IMR-90 (cell line): ENCODE results near the gene SMCO4. TPM values are rescaled to one million over a fixed set of nuclear protein-coding genes. Genes with fewer than 3 reads are reported as not detected.

ENCODE experiments used
- ATAC-seq: fragments of 200-7000 bp; cut with Tn5 transposase; 2 replicates; pipeline ENCODE4 v1.9.1; 2020; ENCODE audit warnings: low read depth, mild to moderate bottlenecking, moderate library complexity
- BruUV-seq: library from RNA; stranded (reverse); fragments of 400-500 nt; replicated peaks from 2 replicates; lab custom pipeline; 2021; lab: Mats Ljungman, UMichigan
- CTCF ChIA-PET: fragments of 300-600 bp; formaldehyde crosslinking; extraction: SDS; loops from one replicate; lab custom pipeline; 2021; ENCODE audit warnings: antibody characterized with exemption; lab: Yijun Ruan, JAX
- POLR2A ChIA-PET: fragments of 300-600 bp; sonication (Branson Sonifier 250); formaldehyde crosslinking; loops from one replicate; lab custom pipeline; 2022; ENCODE audit warnings: antibody characterized with exemption; ENCODE audit not compliant: unreplicated experiment; lab: Charles Lee
- DNase-seq: peaks from one replicate; pipeline ENCODE4 v3.0.0; 2013
- H2AFZ ChIP-seq: replicated peaks from 2 replicates; pipeline ENCODE3; 2013; ENCODE audit warnings: low read length, mild to moderate bottlenecking; ENCODE audit not compliant: poor library complexity
- H2AK5ac ChIP-seq: 2 replicates; pipeline ENCODE4 v1.6.1; 2013; ENCODE audit warnings: low read depth, low read length, inconsistent platforms
- H2AK9ac ChIP-seq: replicated peaks from 2 replicates; pipeline ENCODE3; 2013; ENCODE audit warnings: mild to moderate bottlenecking, low read depth, low read length, moderate library complexity; ENCODE audit not compliant: poor library complexity
- H2BK120ac ChIP-seq: 2 replicates; pipeline ENCODE4 v1.6.1; 2013; ENCODE audit warnings: low read depth, low read length, inconsistent platforms
- H2BK15ac ChIP-seq: 3 replicates; pipeline ENCODE4 v1.6.1; 2013; ENCODE audit warnings: low read depth, low read length, inconsistent platforms
- H2BK20ac ChIP-seq: 2 replicates; pipeline ENCODE4 v1.6.1; 2013; ENCODE audit warnings: low read depth, mild to moderate bottlenecking, inconsistent platforms, low read length, moderate library complexity
- H2BK5ac ChIP-seq: 2 replicates; pipeline ENCODE4 v1.6.1; 2013; ENCODE audit warnings: mild to moderate bottlenecking, low read depth, low read length, inconsistent platforms; ENCODE audit not compliant: poor library complexity, severe bottlenecking
- H3K14ac ChIP-seq: replicated peaks from 2 replicates; pipeline ENCODE4 v1.6.1; 2013; ENCODE audit warnings: low read depth, low read length, inconsistent platforms
- H3K18ac ChIP-seq: 2 replicates; pipeline ENCODE4 v1.6.1; 2013; ENCODE audit warnings: low read depth, low read length, control low read depth
- H3K23ac ChIP-seq: 2 replicates; pipeline ENCODE4 v1.6.1; 2013; ENCODE audit warnings: low read depth, low read length, inconsistent platforms
- H3K27ac ChIP-seq: 2 replicates; pipeline ENCODE4 v1.5.1; 2013; ENCODE audit warnings: mild to moderate bottlenecking, control low read depth, low read length; ENCODE audit not compliant: insufficient read depth
- H3K27me3 ChIP-seq: 2 replicates; pipeline ENCODE4 v1.6.1; 2013; ENCODE audit warnings: low read length; ENCODE audit not compliant: control insufficient read depth, insufficient read depth
- H3K36me3 ChIP-seq: 2 replicates; pipeline ENCODE4 v1.6.1; 2013; ENCODE audit warnings: low read length, mixed read lengths; ENCODE audit not compliant: control insufficient read depth, insufficient read depth
- H3K4ac ChIP-seq: 2 replicates; pipeline ENCODE4 v1.6.1; 2013; ENCODE audit warnings: low read depth, low read length, inconsistent platforms
- H3K4me1 ChIP-seq: 2 replicates; pipeline ENCODE4 v1.6.1; 2013; ENCODE audit warnings: low read length, mixed read lengths; ENCODE audit not compliant: control insufficient read depth, insufficient read depth
- H3K4me2 ChIP-seq: 2 replicates; pipeline ENCODE4 v1.6.1; 2013; ENCODE audit warnings: low read depth, mild to moderate bottlenecking, control low read depth, low read length, moderate library complexity
- H3K4me3 ChIP-seq: 2 replicates; pipeline ENCODE4 v1.5.1; 2013; ENCODE audit warnings: low read depth, mild to moderate bottlenecking, control low read depth, low read length, moderate library complexity; ENCODE audit not compliant: insufficient read depth
- H3K56ac ChIP-seq: 2 replicates; pipeline ENCODE4 v1.6.1; 2013; ENCODE audit warnings: low read length, inconsistent platforms; ENCODE audit not compliant: insufficient read depth; ENCODE audit errors: extremely low read depth
- H3K79me1 ChIP-seq, 2 experiments: 2 replicates each; pipeline ENCODE4 v1.6.1; 2013; ENCODE audit warnings: low read length in 2 of 2, inconsistent platforms in 1 of 2, low read depth in 1 of 2
- H3K9ac ChIP-seq: 2 replicates; pipeline ENCODE4 v1.6.1; 2013; ENCODE audit warnings: low read depth, low read length, control low read depth
- H3K9me1 ChIP-seq: 2 replicates; pipeline ENCODE4 v1.6.1; 2013; ENCODE audit warnings: low read length, inconsistent platforms; ENCODE audit not compliant: insufficient read depth
- H3K9me3 ChIP-seq: 2 replicates; pipeline ENCODE4 v1.6.1; 2013; ENCODE audit warnings: low read length; ENCODE audit not compliant: control insufficient read depth, insufficient read depth
- H4K20me1 ChIP-seq: 2 replicates; pipeline ENCODE4 v1.6.1; 2013; ENCODE audit warnings: low read length, inconsistent platforms; ENCODE audit not compliant: insufficient read depth
- H4K5ac ChIP-seq: 2 replicates; pipeline ENCODE4 v1.6.1; 2013; ENCODE audit warnings: mild to moderate bottlenecking, low read depth, low read length, control low read depth
- H4K8ac ChIP-seq, 2 experiments: 2 replicates each; pipeline ENCODE4 v1.6.1; 2013; ENCODE audit warnings: low read depth in 2 of 2, low read length in 2 of 2, control low read depth in 1 of 2, inconsistent platforms in 1 of 2
- H4K91ac ChIP-seq: 2 replicates; pipeline ENCODE4 v1.6.1; 2013; ENCODE audit warnings: low read depth, low read length, inconsistent platforms; ENCODE audit not compliant: insufficient read depth
- BHLHE40 ChIP-seq: fragments of 150-350 bp; IDR thresholded peaks from 2 replicates; pipeline ENCODE4 v1.6.1; 2016; ENCODE audit warnings: mild to moderate bottlenecking, low read depth, low read length
- CTCF ChIP-seq: conservative IDR thresholded peaks from 2 replicates; pipeline ENCODE4 v1.5.1; 2012; ENCODE audit warnings: mild to moderate bottlenecking, low read depth, low read length, improper control_type of control experiment
- MAFK ChIP-seq: IDR thresholded peaks from 2 replicates; pipeline ENCODE4 v1.6.1; 2012; ENCODE audit warnings: low read depth, low read length, improper control_type of control experiment
- MAZ ChIP-seq: IDR thresholded peaks from 2 replicates; pipeline ENCODE4 v1.6.1; 2012; ENCODE audit warnings: low read depth, mild to moderate bottlenecking, low read length, improper control_type of control experiment, moderate library complexity, borderline replicate concordance
- MXI1 ChIP-seq: IDR thresholded peaks from 2 replicates; pipeline ENCODE4 v1.6.1; 2012; ENCODE audit warnings: low read depth, mild to moderate bottlenecking, low read length, moderate library complexity, borderline replicate concordance
- NFE2L2 ChIP-seq: fragments of 150-350 bp; IDR thresholded peaks from 2 replicates; pipeline ENCODE4 v1.6.1; 2016; ENCODE audit warnings: low read depth, mild to moderate bottlenecking, low read length
- RAD21 ChIP-seq: IDR thresholded peaks from 2 replicates; pipeline ENCODE4 v1.6.1; 2012; ENCODE audit warnings: low read length, improper control_type of control experiment
- RCOR1 ChIP-seq: IDR thresholded peaks from 2 replicates; pipeline ENCODE4 v1.6.1; 2012; ENCODE audit warnings: mild to moderate bottlenecking, low read length, improper control_type of control experiment; ENCODE audit not compliant: insufficient replicate concordance
- RFX5 ChIP-seq: IDR thresholded peaks from 2 replicates; pipeline ENCODE4 v1.8.0; 2012; ENCODE audit warnings: low read depth, mild to moderate bottlenecking, low read length, moderate library complexity
- SMC3 ChIP-seq: fragments of 150-350 bp; IDR thresholded peaks from 2 replicates; pipeline ENCODE4 v1.6.1; 2016; ENCODE audit warnings: low read depth, mild to moderate bottlenecking, antibody characterized with exemption, low read length, moderate library complexity
- WGBS, 2 experiments: methylation state at CpG; one replicate each; pipeline versions ENCODE4 v1.1.5 to v1.1.7; 2013; ENCODE audit warnings: missing lambda C conversion rate in 2 of 2; ENCODE audit not compliant: insufficient read length in 1 of 2; ENCODE audit errors: extremely low coverage in 2 of 2; 5-methylcytosine and 5-hydroxymethylcytosine counted together
- dilution Hi-C: fragments of 300-500 bp; cut with HindIII; formaldehyde crosslinking; loops from one replicate; pipeline ENCODE4 v1.14.3; 2018; ENCODE audit warnings: low sequenced_read_pairs; ENCODE audit not compliant: unreplicated experiment
- in situ Hi-C: fragments of 300-500 bp; cut with MboI; formaldehyde crosslinking; loops from 3 replicates; pipeline ENCODE4 v1.14.3; 2019; ENCODE audit warnings: low sequenced_read_pairs, inconsistent platforms, mixed read lengths
- intact Hi-C: fragments of 100-400 bp; cut with micrococcal nuclease; formaldehyde crosslinking; loops from 2 replicates; pipeline ENCODE4 v1.10.0; 2022
- polyA plus RNA-seq, 3 experiments: library from polyadenylated mRNA; depleted of rRNA; stranded (reverse); fragments of >200 nt; gene quantifications; 2 replicates each; pipeline ENCODE4 v1.2.3, GENCODE V29; 2012; ENCODE audit warnings: low replicate concordance in 1 of 3
- total RNA-seq: library from RNA; depleted of rRNA; stranded (reverse); fragments of >200 nt; gene quantifications from 2 replicates; pipeline ENCODE4 v1.2.3, GENCODE V29; 2012
- TF ChIP-seq, protein P1 (sequence below): fragments of 150-350 bp; IDR thresholded peaks from 2 replicates; pipeline ENCODE4 v1.6.1; 2016; ENCODE audit warnings: low read depth, mild to moderate bottlenecking, low read length, moderate library complexity, borderline replicate concordance
- TF ChIP-seq, protein P2 (sequence below): fragments of 150-350 bp; IDR thresholded peaks from 2 replicates; pipeline ENCODE4 v1.6.1; 2017; ENCODE audit warnings: mild to moderate bottlenecking, antibody characterized with exemption, low read length, low read depth

The SMCO4 gene
- total and polyA plus RNA-seq, 2 of the 4 experiments (the other 2 are of a cell fraction): 2.2 to 17.7 TPM

DNA sequence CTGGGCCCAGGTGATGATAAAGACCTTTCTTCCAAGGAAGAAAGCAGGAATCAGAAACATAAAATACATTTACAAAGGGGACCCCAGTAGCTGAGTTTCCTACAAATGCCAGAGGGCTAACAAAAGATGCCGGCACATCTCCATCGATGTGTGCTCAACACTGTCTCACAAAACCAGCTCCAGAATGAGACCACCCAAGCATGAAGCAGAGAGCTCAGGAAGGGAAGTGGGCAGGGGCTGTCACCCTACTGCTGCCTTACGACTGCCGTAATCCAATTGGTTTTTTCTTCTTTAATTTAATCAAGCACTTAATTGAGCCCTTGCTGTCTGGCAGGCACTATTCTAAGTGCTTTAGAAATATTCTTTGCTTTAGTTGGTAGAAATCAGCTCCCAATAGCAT lies 26.1 kb downstream of the SMCO4 start:
- Histone ChIP-seq H3K18ac (no peak overlapping the region), H3K4me1 (no peaks in the 10 kb centered on the region), H4K91ac (no peak overlapping the region), H2BK120ac (no peak overlapping the region), H3K4me2 (no peak overlapping the region), H3K27me3 (no peaks in the 10 kb centered on the region), H3K9ac (no peak overlapping the region), H3K36me3 (no peaks in the 10 kb centered on the region), H3K79me1 (peaks cover 0 to 3% of the 10 kb centered on the region in 2 experiments; a peak in 2 of 4 replicates), H3K23ac (no peak overlapping the region), H4K5ac (no peak overlapping the region), H2AK5ac (no peak overlapping the region), H3K9me1 (peaks cover 2% of the 10 kb centered on the region; the same call in 1 of the 2 replicates), H3K9me3 (no peaks in the 10 kb centered on the region), H3K4ac (no peak overlapping the region), H4K8ac (no peak overlapping the region), H2AFZ (no peak overlapping the region), H3K56ac (no peak overlapping the region), H3K14ac (no peak overlapping the region), H4K20me1 (no peaks in the 10 kb centered on the region), H2BK15ac (no peak overlapping the region), H3K27ac (no peak overlapping the region), H2BK20ac (no peak overlapping the region), H3K4me3 (no peak overlapping the region), H2BK5ac (no peak overlapping the region), H2AK9ac (no peak overlapping the region)
- TF ChIP-seq MAZ (no peak), MXI1 (no peak), MAFK (no peak), NFE2L2 (no peak), CTCF (no peak), RAD21 (no peak), BHLHE40 (no peak), SMC3 (no peak), RCOR1 (no peak), RFX5 (no peak)
- TF ChIP-seq, protein P1, sequence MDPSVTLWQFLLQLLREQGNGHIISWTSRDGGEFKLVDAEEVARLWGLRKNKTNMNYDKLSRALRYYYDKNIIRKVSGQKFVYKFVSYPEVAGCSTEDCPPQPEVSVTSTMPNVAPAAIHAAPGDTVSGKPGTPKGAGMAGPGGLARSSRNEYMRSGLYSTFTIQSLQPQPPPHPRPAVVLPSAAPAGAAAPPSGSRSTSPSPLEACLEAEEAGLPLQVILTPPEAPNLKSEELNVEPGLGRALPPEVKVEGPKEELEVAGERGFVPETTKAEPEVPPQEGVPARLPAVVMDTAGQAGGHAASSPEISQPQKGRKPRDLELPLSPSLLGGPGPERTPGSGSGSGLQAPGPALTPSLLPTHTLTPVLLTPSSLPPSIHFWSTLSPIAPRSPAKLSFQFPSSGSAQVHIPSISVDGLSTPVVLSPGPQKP: no peak
- TF ChIP-seq, protein P2, sequence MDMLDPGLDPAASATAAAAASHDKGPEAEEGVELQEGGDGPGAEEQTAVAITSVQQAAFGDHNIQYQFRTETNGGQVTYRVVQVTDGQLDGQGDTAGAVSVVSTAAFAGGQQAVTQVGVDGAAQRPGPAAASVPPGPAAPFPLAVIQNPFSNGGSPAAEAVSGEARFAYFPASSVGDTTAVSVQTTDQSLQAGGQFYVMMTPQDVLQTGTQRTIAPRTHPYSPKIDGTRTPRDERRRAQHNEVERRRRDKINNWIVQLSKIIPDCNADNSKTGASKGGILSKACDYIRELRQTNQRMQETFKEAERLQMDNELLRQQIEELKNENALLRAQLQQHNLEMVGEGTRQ: no peak
- WGBS, 2 experiments: no CpG with 5 or more reads among the region's 4 CpGs
- ChIA-PET POLR2A (interaction anchor here (0.6 kb wide), 2 partner anchors 8 to 45 kb away, joined by 3 to 4 read pairs; no protein-coding TSS in a partner anchor), CTCF (no interaction called here)
- no TSS peak for BruUV-seq
- in situ Hi-C loops: no loop called here
- ATAC-seq (no peak), DNase-seq (no peak)
- intact Hi-C loops: no loop called here
- dilution Hi-C loops: no loop called here
